DMS53 (cell line): ENCODE data around the gene C1GALT1.
A peak's percentile ranks its signal among the peaks of the same experiment; 100 is the strongest.
"Not testable (repeated sequence)": the region's sequence is repeated elsewhere in the genome, so short reads cannot be mapped to it uniquely, and the experiment has no call there.

Source experiments
- DNase-seq: peaks from one replicate; lab custom pipeline; 2025; lab: John Stamatoyannopoulos, UW

The C1GALT1 gene

DNA sequence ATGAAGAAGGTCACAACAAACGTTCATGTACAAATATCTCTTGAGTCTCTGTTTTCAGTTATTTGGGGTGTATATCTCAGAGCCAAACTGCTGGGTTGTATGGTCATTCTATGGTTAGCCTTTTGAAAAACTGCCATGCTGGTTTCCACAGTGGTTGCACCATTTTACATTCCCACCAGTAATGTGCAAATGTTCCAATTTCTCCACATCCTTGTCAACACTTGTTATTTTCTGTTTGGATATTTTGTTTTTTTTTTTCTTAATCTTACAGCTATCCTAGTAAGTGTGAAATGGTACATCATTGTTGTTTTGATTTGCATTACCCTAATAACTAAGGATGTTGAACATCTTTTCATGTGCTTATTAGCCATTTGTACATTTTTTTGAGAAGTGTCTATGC, 13.0 kb upstream of the C1GALT1 start:
- DNase-seq = no peak

GRCh38 chr7:7173956-7174632, 8.2 kb upstream of the C1GALT1 start:
- no peak for DNase-seq

DNA sequence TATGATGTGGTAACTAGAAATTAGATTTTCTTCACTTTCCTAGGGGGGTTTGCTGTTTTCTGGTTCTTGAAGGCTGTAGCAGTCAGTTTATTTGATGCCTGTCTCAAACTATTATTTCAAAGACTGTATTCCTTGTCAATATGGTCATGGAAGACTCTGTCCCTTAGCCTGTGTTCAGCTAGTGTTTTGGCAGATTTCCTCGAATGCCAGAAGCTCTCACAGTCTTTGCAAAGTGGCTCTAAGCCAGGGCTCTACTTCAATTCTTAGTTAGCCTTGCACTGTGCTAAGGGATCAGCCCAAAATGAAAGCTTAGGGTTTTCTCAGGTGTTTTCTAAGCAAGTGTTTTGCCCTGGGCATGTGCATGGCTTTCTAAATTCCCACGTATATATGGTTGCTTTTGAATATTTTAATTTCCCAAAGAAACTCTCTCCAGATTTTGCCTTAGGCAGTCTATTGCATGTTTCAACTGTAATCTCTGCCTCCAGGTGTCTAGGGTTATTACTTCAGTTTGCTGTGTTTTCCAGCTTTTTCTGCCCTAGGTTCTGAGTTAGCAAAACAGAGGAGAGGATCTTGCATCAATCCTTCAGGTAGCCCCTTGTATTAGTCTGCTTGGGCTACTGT, 7.2 kb upstream of the C1GALT1 start:
- DNase-seq = no peak

GRCh38 chr7:7176406-7177043, 5.8 kb upstream of the C1GALT1 start:
- peak; percentile 92 for DNase-seq

GRCh38 chr7:7177044-7177517, 5.3 kb upstream of the C1GALT1 start:
- DNase-seq = peak; percentile 95

- peak; percentile 20 for DNase-seq
These were observed 4.3 kb upstream of the C1GALT1 start for GRCh38 chr7:7178081-7178480.

GRCh38 chr7:7178906-7179305, 3.4 kb upstream of the C1GALT1 start:
- DNase-seq = peak; percentile 22

DNA sequence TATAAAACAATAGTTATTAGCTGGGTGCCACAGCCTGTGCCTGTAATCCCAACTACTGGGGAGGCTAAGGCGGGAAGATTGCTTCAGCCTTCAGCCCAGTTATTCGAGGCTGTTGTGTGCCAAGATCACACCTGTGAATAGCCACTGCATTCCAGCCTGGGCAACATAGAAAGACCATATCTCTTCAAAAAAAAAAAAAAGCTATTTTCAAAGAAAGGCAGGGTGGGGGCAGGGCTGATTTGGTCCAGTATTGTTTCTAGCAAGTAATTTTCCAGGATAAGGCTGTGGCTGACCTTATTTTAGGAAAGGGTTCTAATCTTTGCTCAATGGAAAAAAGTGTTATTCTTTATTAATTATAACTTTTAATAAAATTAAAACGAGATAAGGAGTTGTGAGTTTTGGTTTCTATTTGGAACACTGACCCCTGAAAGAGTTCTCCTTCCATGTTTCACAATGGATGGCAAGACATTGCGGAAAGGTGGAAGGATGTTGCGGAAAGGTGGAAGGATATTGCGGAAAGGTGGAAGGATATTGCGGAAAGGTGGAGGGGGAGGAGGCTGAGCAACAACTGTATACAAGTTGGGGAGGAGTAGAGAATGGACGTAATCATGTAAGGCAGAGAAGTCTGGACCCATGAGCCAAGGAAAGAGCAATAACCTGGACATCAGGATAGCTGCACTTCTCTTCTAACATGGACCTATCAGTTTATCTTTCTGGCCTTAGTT, 1.5 kb upstream of the C1GALT1 start:
- DNase-seq = no peak

DNA sequence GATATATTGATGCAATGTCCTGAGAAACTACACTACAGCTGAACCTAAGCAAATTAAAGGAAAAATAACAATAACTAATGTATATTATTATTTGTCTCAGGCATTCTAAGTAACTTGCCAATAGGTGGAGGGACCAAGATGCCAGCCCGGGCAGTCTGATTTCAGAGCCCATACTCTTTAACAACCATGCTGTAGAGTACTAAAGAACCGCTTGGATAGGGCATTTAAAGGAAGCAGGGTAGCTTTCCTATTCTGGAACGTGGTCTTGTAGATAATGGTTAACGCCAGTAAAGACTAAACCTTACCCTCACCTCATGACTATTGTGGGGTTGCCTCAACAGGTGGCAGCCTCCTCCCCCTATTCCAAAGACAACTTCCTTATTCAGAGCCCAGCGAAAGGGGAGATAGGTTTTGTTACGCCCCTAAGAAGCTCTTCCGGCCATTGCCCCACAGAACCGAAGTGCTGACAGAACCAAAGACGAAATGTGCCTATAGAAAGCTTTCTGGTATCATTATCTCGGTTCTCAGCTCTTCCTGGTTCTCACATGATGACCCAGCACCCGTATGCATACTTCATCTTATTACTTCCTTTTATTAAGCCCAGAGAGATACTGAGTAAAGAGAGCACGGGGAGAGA, 707 bp upstream of the C1GALT1 start:
- DNase-seq = peak; percentile 90

DNA sequence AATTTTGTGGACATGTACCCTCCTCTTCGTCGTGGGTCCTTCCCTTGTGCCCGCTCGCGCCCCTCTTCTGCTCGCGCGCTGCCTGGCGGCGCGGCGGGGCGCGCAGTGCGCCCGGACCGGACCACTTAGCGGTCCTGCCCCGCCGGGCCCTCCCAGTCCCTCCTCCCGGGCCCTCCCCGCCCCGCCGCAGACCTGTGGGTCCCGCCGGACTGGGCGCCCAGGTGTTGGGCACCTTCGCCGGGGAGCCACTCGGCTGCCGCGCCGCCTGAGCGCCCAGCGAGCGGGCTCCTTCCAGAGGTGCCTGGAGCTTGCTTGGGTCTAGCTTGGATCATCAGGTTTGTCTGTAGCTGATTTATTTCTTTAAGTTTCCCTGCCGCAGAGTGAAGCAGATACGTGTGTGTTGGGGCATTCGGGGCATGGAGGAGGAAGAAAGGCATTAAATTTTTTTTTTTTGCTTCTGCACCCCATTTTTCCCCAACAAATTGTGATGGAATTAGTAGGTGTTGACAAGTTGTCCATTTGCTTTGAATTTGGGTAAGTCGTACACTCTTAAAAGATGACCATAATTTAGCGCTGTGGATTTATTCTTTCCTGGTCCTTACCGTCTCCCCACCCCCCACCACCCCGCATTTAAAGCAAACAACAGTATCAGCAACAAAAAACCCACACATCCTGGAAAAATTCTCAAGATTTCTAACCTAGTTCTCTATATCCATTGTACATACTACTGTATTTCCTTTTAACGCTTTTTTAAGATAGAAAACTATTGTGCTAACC, 905 bp downstream of the C1GALT1 start:
- DNase-seq = peak; percentile 84

DNA sequence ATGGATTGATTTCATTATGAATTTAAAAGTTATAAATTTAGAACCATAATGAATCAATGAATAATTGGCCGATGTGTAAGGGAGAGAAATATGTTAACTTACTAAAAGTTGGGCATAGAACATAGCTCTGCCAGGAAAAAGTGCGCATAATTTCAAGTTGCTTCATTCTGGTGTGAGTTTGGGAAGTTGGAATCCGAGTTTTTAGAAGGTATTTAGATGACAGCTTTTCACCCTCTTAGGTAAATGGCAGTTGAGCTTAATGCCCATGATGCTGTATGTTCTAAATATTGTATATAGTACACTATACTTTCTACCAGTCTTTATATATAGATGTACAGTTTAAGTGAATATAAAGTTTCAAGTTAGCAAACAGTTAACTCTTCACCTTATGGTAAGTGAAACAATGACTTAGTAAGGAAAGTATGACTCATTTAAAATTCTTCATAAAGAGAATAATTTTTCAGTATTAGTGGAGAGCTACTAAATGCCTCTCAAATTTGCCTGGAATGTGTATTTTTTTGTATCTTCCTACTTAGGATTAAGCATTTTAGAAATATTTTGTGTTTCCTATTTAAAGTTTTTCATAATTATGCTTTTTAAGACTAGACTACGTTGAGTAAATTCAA, 1.6 kb downstream of the C1GALT1 start:
- DNase-seq = peak; percentile 16

GRCh38 chr7:7185371-7185989, 3.1 kb downstream of the C1GALT1 start:
- no peak for DNase-seq

GRCh38 chr7:7188091-7188490, 5.7 kb downstream of the C1GALT1 start:
- no peak for DNase-seq

- DNase-seq = no peak
These were observed 6.4 kb downstream of the C1GALT1 start for GRCh38 chr7:7188742-7189141.

DNA sequence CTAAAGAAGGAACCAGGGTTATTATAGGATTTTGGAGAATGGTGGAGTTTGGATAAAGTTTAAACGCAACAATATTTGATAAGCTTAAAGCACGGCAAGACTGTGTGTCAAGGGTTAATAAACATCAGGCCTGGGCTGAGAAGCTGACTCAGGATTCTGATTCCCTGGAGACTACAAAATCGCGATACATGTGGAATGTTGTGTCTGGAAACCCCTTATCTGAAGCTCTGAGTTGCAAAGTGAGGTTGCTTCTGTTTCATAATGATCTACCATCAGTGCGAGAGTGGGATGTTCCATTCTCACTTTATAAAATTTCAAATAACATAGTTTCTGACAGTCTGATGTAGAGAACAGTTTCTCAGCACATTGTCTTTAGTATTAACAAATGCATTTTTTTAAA, 7.8 kb downstream of the C1GALT1 start:
- DNase-seq = no peak

- no peak for DNase-seq
These were observed 8.8 kb downstream of the C1GALT1 start for GRCh38 chr7:7191137-7191536.

- DNase-seq = not testable (repeated sequence)
These were observed 10.7 kb downstream of the C1GALT1 start for GRCh38 chr7:7192798-7193788.

GRCh38 chr7:7199592-7199991, 17.2 kb downstream of the C1GALT1 start:
- not testable (repeated sequence) for DNase-seq

DNA sequence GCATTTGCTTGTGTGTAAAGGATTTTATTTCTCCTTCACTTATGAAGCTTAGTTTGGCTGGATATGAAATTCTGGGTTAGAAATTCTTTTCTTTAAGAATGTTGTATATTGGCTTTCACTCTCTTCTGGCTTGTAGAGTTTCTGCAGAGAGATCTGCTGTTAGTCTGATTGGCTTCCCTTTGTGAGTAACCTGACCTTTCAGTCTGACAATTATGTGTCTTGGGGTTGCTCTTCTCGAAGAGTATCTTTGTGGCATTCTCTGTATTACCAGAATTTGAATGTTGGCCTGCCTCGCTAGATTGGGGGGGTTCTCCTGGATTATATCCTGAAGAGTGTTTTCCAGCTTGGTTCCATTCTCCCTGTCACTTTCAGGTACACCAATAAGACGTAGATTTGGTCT, 17.9 kb downstream of the C1GALT1 start:
- not testable (repeated sequence) for DNase-seq
